Adrenal gland (tissue), 5 donors: ENCODE results near the gene RHOBTB1.

ENCODE experiments used
- POLR2A ChIP-seq, 2 donors: fragments of 450-650 bp; IDR thresholded peaks; one replicate each; pipeline ENCODE4 v1.6.1; 2017; ENCODE audit warnings: antibody characterized with exemption in 2 of 2, mild to moderate bottlenecking in 2 of 2, moderate library complexity in 1 of 2
- TF ChIP-seq, protein P1 (sequence below), 6 experiments: fragments of 450-650 bp in 4 of 6; fragments of 200-600 bp in 2 of 6; sonication (generic) in 1 of 6; IDR thresholded peaks; 1 replicate in 5 of 6; 2 replicates in 1 of 6; pipeline versions ENCODE4 v1.5.1 to v1.8.0; 2016 to 2021; ENCODE audit warnings: antibody characterized with exemption in 6 of 6, mild to moderate bottlenecking in 2 of 6, moderate library complexity in 1 of 6
- donor health status: DM: no; HTN: no; CAD: no.

- TF ChIP-seq, protein P1, sequence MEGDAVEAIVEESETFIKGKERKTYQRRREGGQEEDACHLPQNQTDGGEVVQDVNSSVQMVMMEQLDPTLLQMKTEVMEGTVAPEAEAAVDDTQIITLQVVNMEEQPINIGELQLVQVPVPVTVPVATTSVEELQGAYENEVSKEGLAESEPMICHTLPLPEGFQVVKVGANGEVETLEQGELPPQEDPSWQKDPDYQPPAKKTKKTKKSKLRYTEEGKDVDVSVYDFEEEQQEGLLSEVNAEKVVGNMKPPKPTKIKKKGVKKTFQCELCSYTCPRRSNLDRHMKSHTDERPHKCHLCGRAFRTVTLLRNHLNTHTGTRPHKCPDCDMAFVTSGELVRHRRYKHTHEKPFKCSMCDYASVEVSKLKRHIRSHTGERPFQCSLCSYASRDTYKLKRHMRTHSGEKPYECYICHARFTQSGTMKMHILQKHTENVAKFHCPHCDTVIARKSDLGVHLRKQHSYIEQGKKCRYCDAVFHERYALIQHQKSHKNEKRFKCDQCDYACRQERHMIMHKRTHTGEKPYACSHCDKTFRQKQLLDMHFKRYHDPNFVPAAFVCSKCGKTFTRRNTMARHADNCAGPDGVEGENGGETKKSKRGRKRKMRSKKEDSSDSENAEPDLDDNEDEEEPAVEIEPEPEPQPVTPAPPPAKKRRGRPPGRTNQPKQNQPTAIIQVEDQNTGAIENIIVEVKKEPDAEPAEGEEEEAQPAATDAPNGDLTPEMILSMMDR (IDR thresholded peaks at IDR 0.05), result no peak
- no peak for TF ChIP-seq POLR2A (IDR thresholded peaks at IDR 0.05)
Measured at GRCh38 chr10:60878224-60878623, 65.8 kb downstream of the RHOBTB1 start.
